IMR-90 (cell line): ENCODE data around the gene EDARADD. TPM values are rescaled to one million over a fixed set of nuclear protein-coding genes. Genes with fewer than 3 reads are reported as not detected.
"Not testable (repeated sequence)": the region's sequence is repeated elsewhere in the genome, so short reads cannot be mapped to it uniquely, and the experiment has no call there.

ENCODE experiments used
- ATAC-seq: fragments of 200-7000 bp; cut with Tn5 transposase; 2 replicates; pipeline ENCODE4 v1.9.1; 2020; ENCODE audit warnings: low read depth, mild to moderate bottlenecking, moderate library complexity
- BruUV-seq: library from RNA; stranded (reverse); fragments of 400-500 nt; replicated peaks from 2 replicates; lab custom pipeline; 2021; lab: Mats Ljungman, UMichigan
- CTCF ChIA-PET: fragments of 300-600 bp; formaldehyde crosslinking; extraction: SDS; loops from one replicate; lab custom pipeline; 2021; ENCODE audit warnings: antibody characterized with exemption; lab: Yijun Ruan, JAX
- POLR2A ChIA-PET: fragments of 300-600 bp; sonication (Branson Sonifier 250); formaldehyde crosslinking; loops from one replicate; lab custom pipeline; 2022; ENCODE audit warnings: antibody characterized with exemption; ENCODE audit not compliant: unreplicated experiment; lab: Charles Lee
- DNase-seq: peaks from one replicate; pipeline ENCODE4 v3.0.0; 2013
- H2AFZ ChIP-seq: replicated peaks from 2 replicates; pipeline ENCODE3; 2013; ENCODE audit warnings: low read length, mild to moderate bottlenecking; ENCODE audit not compliant: poor library complexity
- H2AK5ac ChIP-seq: 2 replicates; pipeline ENCODE4 v1.6.1; 2013; ENCODE audit warnings: low read depth, low read length, inconsistent platforms
- H2AK9ac ChIP-seq: replicated peaks from 2 replicates; pipeline ENCODE3; 2013; ENCODE audit warnings: mild to moderate bottlenecking, low read depth, low read length, moderate library complexity; ENCODE audit not compliant: poor library complexity
- H2BK120ac ChIP-seq: 2 replicates; pipeline ENCODE4 v1.6.1; 2013; ENCODE audit warnings: low read depth, low read length, inconsistent platforms
- H2BK15ac ChIP-seq: 3 replicates; pipeline ENCODE4 v1.6.1; 2013; ENCODE audit warnings: low read depth, low read length, inconsistent platforms
- H2BK20ac ChIP-seq: 2 replicates; pipeline ENCODE4 v1.6.1; 2013; ENCODE audit warnings: low read depth, mild to moderate bottlenecking, inconsistent platforms, low read length, moderate library complexity
- H2BK5ac ChIP-seq: 2 replicates; pipeline ENCODE4 v1.6.1; 2013; ENCODE audit warnings: mild to moderate bottlenecking, low read depth, low read length, inconsistent platforms; ENCODE audit not compliant: poor library complexity, severe bottlenecking
- H3K14ac ChIP-seq: replicated peaks from 2 replicates; pipeline ENCODE4 v1.6.1; 2013; ENCODE audit warnings: low read depth, low read length, inconsistent platforms
- H3K18ac ChIP-seq: 2 replicates; pipeline ENCODE4 v1.6.1; 2013; ENCODE audit warnings: low read depth, low read length, control low read depth
- H3K23ac ChIP-seq: 2 replicates; pipeline ENCODE4 v1.6.1; 2013; ENCODE audit warnings: low read depth, low read length, inconsistent platforms
- H3K27ac ChIP-seq: 2 replicates; pipeline ENCODE4 v1.5.1; 2013; ENCODE audit warnings: mild to moderate bottlenecking, control low read depth, low read length; ENCODE audit not compliant: insufficient read depth
- H3K27me3 ChIP-seq: 2 replicates; pipeline ENCODE4 v1.6.1; 2013; ENCODE audit warnings: low read length; ENCODE audit not compliant: control insufficient read depth, insufficient read depth
- H3K36me3 ChIP-seq: 2 replicates; pipeline ENCODE4 v1.6.1; 2013; ENCODE audit warnings: low read length, mixed read lengths; ENCODE audit not compliant: control insufficient read depth, insufficient read depth
- H3K4ac ChIP-seq: 2 replicates; pipeline ENCODE4 v1.6.1; 2013; ENCODE audit warnings: low read depth, low read length, inconsistent platforms
- H3K4me1 ChIP-seq: 2 replicates; pipeline ENCODE4 v1.6.1; 2013; ENCODE audit warnings: low read length, mixed read lengths; ENCODE audit not compliant: control insufficient read depth, insufficient read depth
- H3K4me2 ChIP-seq: 2 replicates; pipeline ENCODE4 v1.6.1; 2013; ENCODE audit warnings: low read depth, mild to moderate bottlenecking, control low read depth, low read length, moderate library complexity
- H3K4me3 ChIP-seq: 2 replicates; pipeline ENCODE4 v1.5.1; 2013; ENCODE audit warnings: low read depth, mild to moderate bottlenecking, control low read depth, low read length, moderate library complexity; ENCODE audit not compliant: insufficient read depth
- H3K56ac ChIP-seq: 2 replicates; pipeline ENCODE4 v1.6.1; 2013; ENCODE audit warnings: low read length, inconsistent platforms; ENCODE audit not compliant: insufficient read depth; ENCODE audit errors: extremely low read depth
- H3K79me1 ChIP-seq, 2 experiments: 2 replicates each; pipeline ENCODE4 v1.6.1; 2013; ENCODE audit warnings: low read length in 2 of 2, inconsistent platforms in 1 of 2, low read depth in 1 of 2
- H3K9ac ChIP-seq: 2 replicates; pipeline ENCODE4 v1.6.1; 2013; ENCODE audit warnings: low read depth, low read length, control low read depth
- H3K9me1 ChIP-seq: 2 replicates; pipeline ENCODE4 v1.6.1; 2013; ENCODE audit warnings: low read length, inconsistent platforms; ENCODE audit not compliant: insufficient read depth
- H3K9me3 ChIP-seq: 2 replicates; pipeline ENCODE4 v1.6.1; 2013; ENCODE audit warnings: low read length; ENCODE audit not compliant: control insufficient read depth, insufficient read depth
- H4K20me1 ChIP-seq: 2 replicates; pipeline ENCODE4 v1.6.1; 2013; ENCODE audit warnings: low read length, inconsistent platforms; ENCODE audit not compliant: insufficient read depth
- H4K5ac ChIP-seq: 2 replicates; pipeline ENCODE4 v1.6.1; 2013; ENCODE audit warnings: mild to moderate bottlenecking, low read depth, low read length, control low read depth
- H4K8ac ChIP-seq, 2 experiments: 2 replicates each; pipeline ENCODE4 v1.6.1; 2013; ENCODE audit warnings: low read depth in 2 of 2, low read length in 2 of 2, control low read depth in 1 of 2, inconsistent platforms in 1 of 2
- H4K91ac ChIP-seq: 2 replicates; pipeline ENCODE4 v1.6.1; 2013; ENCODE audit warnings: low read depth, low read length, inconsistent platforms; ENCODE audit not compliant: insufficient read depth
- POLR2A ChIP-seq: IDR thresholded peaks from 2 replicates; pipeline ENCODE4 v1.6.1; 2012; ENCODE audit warnings: mild to moderate bottlenecking, low read depth, low read length
- RFX5 ChIP-seq: IDR thresholded peaks from 2 replicates; pipeline ENCODE4 v1.8.0; 2012; ENCODE audit warnings: low read depth, mild to moderate bottlenecking, low read length, moderate library complexity
- WGBS, 2 experiments: methylation state at CpG; one replicate each; pipeline versions ENCODE4 v1.1.5 to v1.1.7; 2013; ENCODE audit warnings: missing lambda C conversion rate in 2 of 2; ENCODE audit not compliant: insufficient read length in 1 of 2; ENCODE audit errors: extremely low coverage in 2 of 2; 5-methylcytosine and 5-hydroxymethylcytosine counted together
- dilution Hi-C: fragments of 300-500 bp; cut with HindIII; formaldehyde crosslinking; loops from one replicate; pipeline ENCODE4 v1.14.3; 2018; ENCODE audit warnings: low sequenced_read_pairs; ENCODE audit not compliant: unreplicated experiment
- in situ Hi-C: fragments of 300-500 bp; cut with MboI; formaldehyde crosslinking; loops from 3 replicates; pipeline ENCODE4 v1.14.3; 2019; ENCODE audit warnings: low sequenced_read_pairs, inconsistent platforms, mixed read lengths
- intact Hi-C: fragments of 100-400 bp; cut with micrococcal nuclease; formaldehyde crosslinking; loops from 2 replicates; pipeline ENCODE4 v1.10.0; 2022
- polyA plus RNA-seq, 3 experiments: library from polyadenylated mRNA; depleted of rRNA; stranded (reverse); fragments of >200 nt; gene quantifications; 2 replicates each; pipeline ENCODE4 v1.2.3, GENCODE V29; 2012; ENCODE audit warnings: low replicate concordance in 1 of 3
- total RNA-seq: library from RNA; depleted of rRNA; stranded (reverse); fragments of >200 nt; gene quantifications from 2 replicates; pipeline ENCODE4 v1.2.3, GENCODE V29; 2012
- TF ChIP-seq, protein P1 (sequence below): fragments of 150-350 bp; IDR thresholded peaks from 2 replicates; pipeline ENCODE4 v1.6.1; 2017; ENCODE audit warnings: mild to moderate bottlenecking, antibody characterized with exemption, low read length, low read depth
- TF ChIP-seq, protein P2 (sequence below): conservative IDR thresholded peaks from 2 replicates; pipeline ENCODE4 v1.5.1; 2012; ENCODE audit warnings: mild to moderate bottlenecking, low read depth, low read length, improper control_type of control experiment

EDARADD gene
- total and polyA plus RNA-seq, 2 of the 4 experiments (the other 2 are of a cell fraction): not detected

DNA sequence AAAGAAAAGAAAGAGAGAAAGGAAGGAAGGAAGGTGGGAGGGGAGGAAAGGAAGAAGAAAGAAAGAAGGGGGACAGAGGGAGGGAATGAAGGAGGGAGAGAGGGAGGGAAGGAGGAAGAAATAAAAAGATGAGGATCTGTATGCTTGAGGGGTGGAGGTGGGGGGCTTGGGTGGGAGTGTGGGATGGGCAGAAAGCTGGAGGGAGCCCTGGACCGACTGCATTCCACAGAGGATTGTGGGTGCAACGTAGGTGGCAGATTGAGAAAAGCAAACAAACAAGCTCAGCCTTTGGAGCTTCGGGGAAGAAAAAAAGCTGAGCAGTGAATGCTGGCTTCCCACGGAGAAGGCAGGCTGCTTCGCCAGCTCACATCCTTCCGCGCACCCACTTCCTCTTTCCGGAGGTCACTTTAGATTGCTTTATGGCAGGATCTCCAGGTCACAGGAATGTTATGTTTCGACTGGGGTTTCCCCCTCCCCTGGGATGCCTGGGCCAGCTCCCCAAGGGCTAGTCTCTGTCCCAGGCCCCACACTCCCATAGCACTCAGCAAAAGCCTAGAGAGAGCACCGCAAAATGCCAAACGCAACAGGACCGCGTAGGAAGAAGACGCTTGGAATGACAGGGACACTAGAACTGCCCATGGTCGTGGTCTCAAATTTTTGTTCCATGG, 109.0 kb downstream of the EDARADD start:
- 10% methylated on average over 8 of the region's 15 CpGs; no CpG with 5 or more reads in 1 of the 2 experiments for WGBS, 2 experiments
- H3K4ac ChIP-seq: peak overlapping the region; percentile 81
- dilution Hi-C loops (no loop called here), intact Hi-C loops (no loop called here), in situ Hi-C loops (no loop called here)
- H2BK15ac ChIP-seq: peak overlapping the region; percentile 72; the same call in 1 of the 3 replicates
- peak; percentile 78 for DNase-seq
- H3K4me3 ChIP-seq: no peak overlapping the region; the same call in 1 of the 2 replicates
- peak overlapping the region; percentile 24; the same call in 1 of the 2 replicates for H2AK5ac ChIP-seq
- BruUV-seq: no TSS peak
- H2BK20ac ChIP-seq: peak overlapping the region; percentile 83
- CTCF ChIA-PET: interaction anchor here (1.2 kb wide), 1 partner anchor 29 kb away, joined by 3 read pairs; no protein-coding TSS in a partner anchor
- peaks cover 4% of the 10 kb centered on the region; the same call in 1 of the 2 replicates for H3K4me1 ChIP-seq
- no peaks in the 10 kb centered on the region for H3K27me3 ChIP-seq
- H2AK9ac ChIP-seq: peak overlapping the region; percentile 82
- H3K23ac ChIP-seq: peak overlapping the region; percentile 58
- peak overlapping the region; percentile 74 for H3K27ac ChIP-seq
- peak overlapping the region; percentile 95 for H4K91ac ChIP-seq
- no peaks in the 10 kb centered on the region for H4K20me1 ChIP-seq
- ATAC-seq: peak; percentile 68
- no peak for TF ChIP-seq POLR2A
- TF ChIP-seq, protein P1, sequence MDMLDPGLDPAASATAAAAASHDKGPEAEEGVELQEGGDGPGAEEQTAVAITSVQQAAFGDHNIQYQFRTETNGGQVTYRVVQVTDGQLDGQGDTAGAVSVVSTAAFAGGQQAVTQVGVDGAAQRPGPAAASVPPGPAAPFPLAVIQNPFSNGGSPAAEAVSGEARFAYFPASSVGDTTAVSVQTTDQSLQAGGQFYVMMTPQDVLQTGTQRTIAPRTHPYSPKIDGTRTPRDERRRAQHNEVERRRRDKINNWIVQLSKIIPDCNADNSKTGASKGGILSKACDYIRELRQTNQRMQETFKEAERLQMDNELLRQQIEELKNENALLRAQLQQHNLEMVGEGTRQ: no peak
- TF ChIP-seq, protein P2, sequence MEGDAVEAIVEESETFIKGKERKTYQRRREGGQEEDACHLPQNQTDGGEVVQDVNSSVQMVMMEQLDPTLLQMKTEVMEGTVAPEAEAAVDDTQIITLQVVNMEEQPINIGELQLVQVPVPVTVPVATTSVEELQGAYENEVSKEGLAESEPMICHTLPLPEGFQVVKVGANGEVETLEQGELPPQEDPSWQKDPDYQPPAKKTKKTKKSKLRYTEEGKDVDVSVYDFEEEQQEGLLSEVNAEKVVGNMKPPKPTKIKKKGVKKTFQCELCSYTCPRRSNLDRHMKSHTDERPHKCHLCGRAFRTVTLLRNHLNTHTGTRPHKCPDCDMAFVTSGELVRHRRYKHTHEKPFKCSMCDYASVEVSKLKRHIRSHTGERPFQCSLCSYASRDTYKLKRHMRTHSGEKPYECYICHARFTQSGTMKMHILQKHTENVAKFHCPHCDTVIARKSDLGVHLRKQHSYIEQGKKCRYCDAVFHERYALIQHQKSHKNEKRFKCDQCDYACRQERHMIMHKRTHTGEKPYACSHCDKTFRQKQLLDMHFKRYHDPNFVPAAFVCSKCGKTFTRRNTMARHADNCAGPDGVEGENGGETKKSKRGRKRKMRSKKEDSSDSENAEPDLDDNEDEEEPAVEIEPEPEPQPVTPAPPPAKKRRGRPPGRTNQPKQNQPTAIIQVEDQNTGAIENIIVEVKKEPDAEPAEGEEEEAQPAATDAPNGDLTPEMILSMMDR: no peak
- TF ChIP-seq RFX5: no peak
- peak overlapping the region; percentile 85 for H2BK120ac ChIP-seq
- H4K5ac ChIP-seq: peak overlapping the region; percentile 81
- H3K9me3 ChIP-seq: no peaks in the 10 kb centered on the region
- H3K79me1 ChIP-seq: no peaks in the 10 kb centered on the region
- H3K56ac ChIP-seq: no peak overlapping the region
- peak overlapping the region; percentile 21; the same call in 1 of the 2 replicates for H3K9ac ChIP-seq
- peak overlapping the region; percentile 6 for H2BK5ac ChIP-seq
- 0 out of 2 replicates have a peak, but pooled peaks cover 4% of the 10 kb centered on the region for H3K9me1 ChIP-seq
- peak overlapping the region; percentile 25 for H3K18ac ChIP-seq
- H3K4me2 ChIP-seq: peak overlapping the region; percentile 66
- peak overlapping the region; percentile 88 to 95 for H4K8ac ChIP-seq
- POLR2A ChIA-PET: interaction anchor here (0.5 to 0.6 kb wide), 2 partner anchors 15 to 1412 kb away, joined by 4 read pairs; no protein-coding TSS in a partner anchor
- no peaks in the 10 kb centered on the region for H3K36me3 ChIP-seq
- H2AFZ ChIP-seq: peak overlapping the region; percentile 94
- H3K14ac ChIP-seq: peak overlapping the region; percentile 70

DNA sequence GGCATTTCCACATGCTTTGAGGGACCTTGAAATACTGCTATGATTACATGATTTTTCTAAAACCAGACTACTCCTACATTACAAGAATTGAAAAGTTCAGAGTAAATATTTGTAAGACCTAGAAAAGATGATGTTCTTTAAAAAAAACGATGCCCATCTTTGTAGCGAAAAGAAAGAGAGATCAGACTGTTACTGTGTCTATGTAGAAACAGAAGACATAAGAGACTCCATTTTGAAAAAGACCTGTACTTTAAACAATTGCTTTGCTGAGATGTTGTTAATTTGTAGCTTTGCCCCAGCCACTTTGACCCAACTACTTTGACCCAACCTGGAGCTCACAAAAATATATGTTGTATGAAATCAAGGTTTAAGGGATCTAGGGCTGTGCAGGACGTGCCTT, 110.3 kb downstream of the EDARADD start:
- dilution Hi-C loops, H2BK120ac ChIP-seq, H3K36me3 ChIP-seq, H4K8ac ChIP-seq, H3K27ac ChIP-seq, H2BK15ac ChIP-seq, H4K20me1 ChIP-seq, H4K91ac ChIP-seq, H2AK5ac ChIP-seq, H3K14ac ChIP-seq, H2BK20ac ChIP-seq, H4K5ac ChIP-seq, H3K4me2 ChIP-seq, H2AK9ac ChIP-seq, CTCF ChIA-PET, H2AFZ ChIP-seq, H3K4me3 ChIP-seq, H3K4ac ChIP-seq, H3K79me1 ChIP-seq, H2BK5ac ChIP-seq, POLR2A ChIA-PET, DNase-seq, H3K27me3 ChIP-seq, in situ Hi-C loops, H3K18ac ChIP-seq, H3K56ac ChIP-seq, H3K9me1 ChIP-seq, BruUV-seq, H3K4me1 ChIP-seq, H3K9me3 ChIP-seq, ATAC-seq, intact Hi-C loops, H3K9ac ChIP-seq, H3K23ac ChIP-seq: not testable (repeated sequence)
- no CpG with 5 or more reads among the region's 3 CpGs for WGBS, 2 experiments
